GM21360 (cell line): ENCODE data around the gene YTHDF1.
"Not testable (repeated sequence)": the region's sequence is repeated elsewhere in the genome, so short reads cannot be mapped to it uniquely, and the experiment has no call there.

ENCODE experiments used
- ATAC-seq: cut with Tn5 transposase; IDR thresholded peaks from one replicate; pipeline ENCODE4 v1.9.1; 2021; ENCODE audit warnings: mild to moderate bottlenecking, moderate library complexity; ENCODE audit not compliant: unreplicated experiment

Gene YTHDF1

DNA sequence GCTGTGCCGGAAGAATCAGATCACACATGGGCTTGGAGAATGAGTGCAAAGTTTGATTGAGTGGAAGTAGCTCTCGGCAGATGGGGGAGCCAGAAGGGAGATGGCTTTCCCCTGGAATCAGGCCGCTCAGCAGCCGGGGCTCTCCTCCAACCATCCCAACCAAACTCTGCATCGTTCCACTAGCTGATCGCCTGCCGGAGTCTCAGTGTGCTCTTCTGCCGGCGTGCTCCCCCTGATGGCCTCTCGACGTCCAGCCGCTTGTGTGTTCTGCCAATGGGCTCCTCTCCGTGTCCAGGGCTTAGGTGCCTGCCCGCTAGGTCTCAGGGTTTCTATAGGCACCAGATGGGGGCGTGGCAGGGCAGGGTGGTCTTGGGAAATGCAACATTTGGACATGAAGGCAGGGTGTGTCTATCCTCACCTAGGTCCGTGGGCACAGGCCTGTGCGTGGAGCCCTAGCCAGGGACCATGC, 14.9 kb upstream of the YTHDF1 start:
- no peak for ATAC-seq

DNA sequence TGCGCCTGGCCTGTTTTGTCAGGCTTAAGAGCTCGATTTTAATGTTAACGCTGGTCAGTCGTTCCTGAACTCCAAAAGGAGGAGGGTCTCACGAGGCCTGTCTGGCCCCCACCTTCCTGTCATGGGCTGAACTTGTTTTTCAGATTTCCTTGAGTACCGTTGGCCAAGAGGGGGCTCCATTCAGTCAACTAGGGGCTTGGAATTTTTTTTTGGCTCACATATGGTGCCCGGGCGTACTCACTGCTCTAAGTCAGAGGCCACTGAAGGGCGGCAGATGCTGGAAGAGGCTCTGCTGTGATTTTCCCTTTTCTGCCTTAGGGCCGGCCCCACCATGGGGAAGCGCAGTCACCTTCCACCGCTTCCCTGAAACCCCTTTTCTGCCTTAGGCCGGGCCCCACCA, 12.9 kb upstream of the YTHDF1 start:
- ATAC-seq: no peak

- no peak for ATAC-seq
Measured at GRCh38 chr20:63227260-63227659, 11.3 kb upstream of the YTHDF1 start.

DNA sequence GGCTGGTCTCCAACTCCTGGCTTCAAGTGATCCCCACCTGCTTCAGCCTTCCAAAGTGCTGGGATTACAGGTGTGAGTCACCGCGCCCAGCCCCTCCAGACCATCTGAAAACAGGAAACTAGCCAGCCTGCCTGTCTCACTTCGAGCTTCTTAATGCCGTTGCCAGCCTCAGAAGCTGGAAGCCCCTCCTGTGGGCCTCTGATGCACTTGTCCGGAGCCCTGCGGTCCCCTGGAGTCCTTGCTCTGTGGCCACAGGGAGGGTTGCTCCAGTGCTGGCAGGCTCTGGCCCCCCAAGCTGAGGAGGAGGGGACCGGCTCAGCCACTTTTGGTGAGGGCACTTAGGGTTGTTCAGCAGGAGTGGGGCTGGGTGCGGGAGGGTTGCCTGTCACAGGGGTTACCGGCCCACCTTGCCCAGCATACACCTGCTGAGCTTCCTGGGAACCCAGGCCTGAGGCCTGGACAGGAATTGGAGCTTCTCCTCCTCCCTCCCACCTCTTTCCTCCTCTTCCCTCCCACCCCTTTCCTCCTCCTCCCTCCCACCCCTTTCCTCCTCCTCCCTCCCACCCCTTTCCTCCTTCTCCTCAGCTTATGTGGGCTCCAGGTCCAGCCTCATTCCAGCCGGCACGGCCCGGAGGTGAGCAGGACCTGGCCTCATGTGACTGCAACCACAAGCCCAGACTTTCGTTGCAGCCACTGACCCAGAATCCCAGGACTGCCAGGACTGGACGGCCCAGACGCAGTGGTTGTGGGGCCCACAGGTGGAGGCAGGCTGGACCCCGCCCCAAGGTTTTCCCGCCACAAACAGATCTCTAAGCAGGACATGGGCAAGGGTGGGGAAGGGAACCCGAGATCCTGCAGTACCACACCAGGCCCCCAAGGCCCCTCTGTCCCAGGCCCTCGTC, 10.4 kb upstream of the YTHDF1 start:
- no peak for ATAC-seq

- ATAC-seq: no peak
Measured at GRCh38 chr20:63225082-63225454, 9.1 kb upstream of the YTHDF1 start.

- no peak for ATAC-seq
Measured at GRCh38 chr20:63224412-63225081, 8.6 kb upstream of the YTHDF1 start.

DNA sequence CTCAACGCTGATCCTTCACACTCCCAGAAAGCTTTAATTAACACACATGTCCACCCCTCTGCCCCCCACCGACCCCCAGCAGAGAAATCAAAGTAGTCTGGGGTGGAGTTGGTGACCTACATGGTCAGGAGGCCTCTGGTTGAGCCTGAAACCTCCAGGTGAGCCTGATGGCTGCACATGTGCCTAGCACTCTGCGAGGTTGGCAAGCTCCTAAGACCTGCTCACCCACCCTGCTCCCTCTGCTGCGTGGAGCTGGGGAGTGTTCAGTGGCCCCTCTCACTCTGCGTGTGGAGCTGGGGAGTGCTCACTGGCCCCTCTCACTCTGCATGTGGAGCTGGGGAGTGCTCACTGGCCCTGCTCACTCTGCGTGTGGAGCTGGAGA, 7.9 kb upstream of the YTHDF1 start:
- ATAC-seq: no peak

- ATAC-seq: no peak
Measured at GRCh38 chr20:63223121-63223825, 7.3 kb upstream of the YTHDF1 start.

DNA sequence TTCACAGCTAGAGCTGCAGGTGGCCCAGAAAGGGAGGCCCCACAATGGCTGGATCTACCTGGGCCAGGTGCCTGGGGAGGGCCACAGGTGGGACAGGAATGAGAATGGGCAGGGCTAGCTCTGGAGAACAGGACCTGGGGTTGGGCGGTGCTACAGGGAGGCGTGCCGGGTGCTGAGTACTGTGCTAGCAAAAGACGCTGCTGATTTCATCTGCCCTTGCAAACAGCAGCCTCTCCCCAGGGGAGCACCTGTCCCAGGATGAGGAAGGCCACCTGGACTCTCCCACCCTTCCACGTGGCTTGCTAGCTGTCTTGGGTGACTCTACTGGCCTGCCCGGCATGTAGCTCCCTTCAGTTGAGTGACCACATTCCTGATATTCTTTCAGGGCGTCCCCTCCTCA, 6.6 kb upstream of the YTHDF1 start:
- no peak for ATAC-seq

DNA sequence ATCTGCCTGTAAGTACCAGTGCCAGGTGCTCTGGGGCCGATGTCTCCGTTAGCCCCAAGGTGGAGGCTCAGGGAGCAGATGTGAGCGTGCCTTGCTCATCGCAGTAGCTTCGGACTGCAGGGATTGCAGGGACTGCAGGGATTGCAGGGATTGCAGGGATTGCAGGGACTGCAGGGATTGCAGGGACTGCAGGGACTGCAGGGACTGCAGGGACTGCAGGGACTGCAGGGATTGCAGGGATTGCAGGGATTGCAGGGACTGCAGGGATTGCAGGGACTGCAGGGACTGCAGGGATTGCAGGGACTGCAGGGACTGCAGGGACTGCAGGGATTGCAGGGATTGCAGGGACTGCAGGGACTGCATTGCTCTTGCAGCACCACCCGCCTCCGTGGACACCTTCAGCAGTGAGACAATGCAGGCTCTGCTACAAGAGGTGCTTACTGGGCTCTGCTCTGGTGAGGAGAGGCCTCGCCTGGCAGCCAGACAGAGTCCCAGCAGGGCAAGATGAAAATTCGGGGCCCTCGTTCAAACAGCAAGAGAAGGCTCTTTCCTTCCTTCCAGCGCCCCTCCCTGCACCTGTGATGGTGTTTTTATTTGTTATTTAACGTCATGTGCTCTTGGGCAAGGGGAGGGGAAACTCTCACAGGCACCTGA, 5.6 kb upstream of the YTHDF1 start:
- not testable (repeated sequence) for ATAC-seq

- no peak for ATAC-seq
Measured at GRCh38 chr20:63220696-63221399, 4.9 kb upstream of the YTHDF1 start.

- ATAC-seq: no peak
Measured at GRCh38 chr20:63219866-63220521, 4.1 kb upstream of the YTHDF1 start.

DNA sequence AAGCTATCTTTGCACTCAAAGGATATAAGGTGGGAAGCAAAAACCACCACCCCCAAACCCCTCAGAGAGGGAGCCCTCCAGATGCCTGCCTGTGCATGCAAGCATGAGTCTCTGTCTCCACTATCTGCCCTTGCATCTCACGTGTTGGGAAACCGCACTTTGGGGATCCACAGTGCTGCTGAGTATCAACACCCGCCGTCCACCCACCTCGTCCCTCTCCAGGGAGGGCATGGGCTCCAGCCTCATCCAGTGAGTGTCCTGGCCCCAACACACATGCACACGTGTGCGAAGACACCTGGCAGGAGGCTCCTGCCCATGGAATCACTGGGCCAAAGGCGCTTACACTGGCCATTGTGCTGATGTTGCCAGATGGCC, 3.5 kb upstream of the YTHDF1 start:
- ATAC-seq: no peak

DNA sequence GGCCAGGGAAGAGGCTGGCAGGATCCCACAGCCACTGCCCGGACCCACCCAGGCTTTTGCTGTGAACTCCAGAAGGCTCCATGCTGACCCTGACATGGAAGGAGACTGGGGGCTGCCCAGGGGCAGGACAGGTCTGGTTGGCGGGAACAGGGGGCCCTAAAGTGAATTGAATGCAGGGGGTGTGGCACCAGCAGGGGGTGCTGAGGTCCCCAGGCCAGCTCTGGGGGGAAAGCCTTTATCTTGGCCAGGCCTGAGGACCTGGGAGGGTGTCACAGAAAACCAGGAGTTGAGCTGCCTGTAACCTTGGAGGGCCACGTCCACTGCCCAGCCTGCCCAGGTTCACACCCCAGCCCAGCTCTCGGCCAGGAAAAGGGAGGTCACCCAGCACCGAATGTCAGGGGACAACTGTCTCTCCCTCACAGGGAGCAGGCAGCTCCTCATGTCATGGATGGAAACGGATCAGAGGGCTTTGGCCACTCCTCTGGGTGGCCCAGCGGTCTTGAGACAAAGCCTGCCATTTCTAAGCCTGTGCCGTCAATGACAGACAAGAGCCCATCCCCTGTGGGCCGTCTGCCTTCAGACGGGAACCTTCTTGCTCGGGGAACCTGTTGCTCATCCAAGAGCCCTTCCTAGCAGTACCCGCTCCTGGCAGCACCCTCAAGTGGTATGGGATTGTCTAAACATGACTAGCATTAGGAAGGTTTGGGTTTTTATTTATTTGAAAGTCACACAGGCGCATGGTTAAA, 2.9 kb upstream of the YTHDF1 start:
- ATAC-seq: no peak

- ATAC-seq: no peak
Measured at GRCh38 chr20:63217706-63218105, 1.8 kb upstream of the YTHDF1 start.

DNA sequence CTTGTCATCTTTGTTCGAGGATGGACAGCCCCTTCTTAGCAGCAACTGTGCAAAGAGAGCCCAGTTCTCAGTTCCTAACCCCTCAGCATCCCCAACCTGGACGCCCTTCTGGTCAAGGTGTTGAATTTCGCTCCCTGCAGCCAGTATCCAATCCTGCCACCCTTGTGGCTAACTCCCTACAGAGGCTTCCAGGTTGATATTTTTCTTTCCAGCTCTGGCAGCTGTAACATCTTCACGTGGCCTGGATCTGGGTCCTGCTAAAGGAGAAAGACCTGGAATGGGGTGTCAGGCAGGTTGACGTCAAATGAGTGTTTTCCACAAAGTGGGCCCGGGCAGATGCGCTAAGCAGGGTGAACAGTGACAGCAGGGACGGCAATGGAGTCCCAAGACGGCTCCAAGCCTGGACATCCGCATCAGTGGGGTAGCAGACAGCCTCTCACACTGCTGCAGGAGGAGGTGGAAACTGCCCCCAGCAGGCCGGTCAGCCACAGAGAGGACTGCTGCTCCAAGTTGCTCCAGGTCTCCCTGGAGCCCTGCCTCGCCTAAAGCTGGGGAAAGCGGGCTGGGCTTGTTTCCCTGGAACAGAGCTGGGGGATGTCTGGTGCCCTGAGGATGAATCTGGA, 1.0 kb upstream of the YTHDF1 start:
- no peak for ATAC-seq

GRCh38 chr20:63215101-63216040, 560 bp downstream of the YTHDF1 start:
- no peak for ATAC-seq

- no peak for ATAC-seq
Measured at GRCh38 chr20:63214514-63214913, 1.4 kb downstream of the YTHDF1 start.
